ENCODE measurements around the gene NR2F1-AS1.

Gene NR2F1-AS1

GRCh38 chr5:93359960-93360305 lies 221.1 kb downstream of the NR2F1-AS1 start:
- ATAC-seq = no peak
- TF ChIP-seq ZNF8 (CRISPR knock-in tag; IDR thresholded peaks at IDR 0.05) (no peak), POU6F1 (CRISPR knock-in tag; IDR thresholded peaks at IDR 0.05; ENCODE audit: borderline replicate concordance, low read depth) (no peak), ZNF565 (CRISPR knock-in tag; conservative IDR thresholded peaks at IDR 0.05; ENCODE audit: low read depth) (no peak), SNAI2 (CRISPR knock-in tag; IDR thresholded peaks at IDR 0.05) (no peak), ISL1 (CRISPR knock-in tag; IDR thresholded peaks at IDR 0.05) (no peak), OSR1 (CRISPR knock-in tag; IDR thresholded peaks at IDR 0.05) (no peak), ESRRG (CRISPR knock-in tag; IDR thresholded peaks at IDR 0.05) (no peak), PPARA (CRISPR knock-in tag; IDR thresholded peaks at IDR 0.05; ENCODE audit: borderline replicate concordance) (no peak), ZNF70 (CRISPR knock-in tag; IDR thresholded peaks at IDR 0.05) (no peak), ZC3H10 (CRISPR knock-in tag; IDR thresholded peaks at IDR 0.05) (no peak), BACH2 (CRISPR knock-in tag; IDR thresholded peaks at IDR 0.05; ENCODE audit: borderline replicate concordance) (no peak), RARB (CRISPR knock-in tag; IDR thresholded peaks at IDR 0.05) (no peak), CSRNP3 (CRISPR knock-in tag; IDR thresholded peaks at IDR 0.05) (no peak), GLIS3 (CRISPR knock-in tag; IDR thresholded peaks at IDR 0.05) (no peak), PATZ1 (CRISPR knock-in tag; IDR thresholded peaks at IDR 0.05; ENCODE audit: borderline replicate concordance) (no peak), CREB5 (CRISPR knock-in tag; IDR thresholded peaks at IDR 0.05; ENCODE audit: low read depth) (no peak), ZFP3 (CRISPR knock-in tag; IDR thresholded peaks at IDR 0.05) (no peak), ARNTL (CRISPR knock-in tag; IDR thresholded peaks at IDR 0.05; ENCODE audit: borderline replicate concordance, low read depth) (no peak), TCF4 (CRISPR knock-in tag; IDR thresholded peaks at IDR 0.05; ENCODE audit: borderline replicate concordance) (no peak), CSDC2 (CRISPR knock-in tag; IDR thresholded peaks at IDR 0.05) (no peak)
